Adrenal gland (tissue), 12 donors: Measurements from ENCODE around the gene MCHR1. TPM values are rescaled to one million over a fixed set of nuclear protein-coding genes. Genes with fewer than 3 reads are reported as not detected.

Experiments used
- DNase-seq, 7 donors: peaks; one replicate each; pipeline ENCODE4 v3.0.0-alpha.2; 2019 to 2020
- H3K27ac ChIP-seq, 5 donors: fragments of 200-600 bp; sonication (generic) in 4 of 5; 1 replicate in 3 of 5; 2 replicates in 2 of 5; pipeline versions ENCODE4 v1.5.1 to v1.8.0; 2016 to 2020; ENCODE audit warnings: mild to moderate bottlenecking in 1 of 5
- H3K27me3 ChIP-seq: fragments of 200-600 bp; 2 replicates; pipeline ENCODE4 v1.8.0; 2021
- H3K36me3 ChIP-seq, 2 donors: fragments of 200-600 bp; replicated peaks in 1 of 2; 1 replicate in 1 of 2; 2 replicates in 1 of 2; pipeline versions ENCODE4 v1.5.1 to v1.8.0; 2018 to 2022
- H3K4me1 ChIP-seq, 2 donors: fragments of 200-600 bp; replicated peaks in 1 of 2; 1 replicate in 1 of 2; 2 replicates in 1 of 2; pipeline versions ENCODE4 v1.5.1 to v1.8.0; 2018 to 2021
- H3K4me3 ChIP-seq, 4 donors: fragments of 200-600 bp; sonication (generic) in 3 of 4; one replicate each; pipeline ENCODE4 v1.5.1; 2016 to 2018
- H3K9me3 ChIP-seq, 3 donors: fragments of 200-600 bp; sonication (generic) in 1 of 3; replicated peaks in 1 of 3; 1 replicate in 2 of 3; 2 replicates in 1 of 3; pipeline versions ENCODE4 v1.5.1 to v1.8.0; 2016 to 2021
- CTCF ChIP-seq, 6 experiments: fragments of 450-650 bp in 4 of 6; fragments of 200-600 bp in 2 of 6; sonication (generic) in 1 of 6; IDR thresholded peaks; 1 replicate in 5 of 6; 2 replicates in 1 of 6; pipeline versions ENCODE4 v1.5.1 to v1.8.0; 2016 to 2021; ENCODE audit warnings: antibody characterized with exemption in 6 of 6, mild to moderate bottlenecking in 2 of 6, moderate library complexity in 1 of 6
- POLR2A ChIP-seq, 2 donors: fragments of 450-650 bp; IDR thresholded peaks; one replicate each; pipeline ENCODE4 v1.6.1; 2017; ENCODE audit warnings: antibody characterized with exemption in 2 of 2, mild to moderate bottlenecking in 2 of 2, moderate library complexity in 1 of 2
- WGBS, 4 donors: extraction: QIAGEN DNeasy Blood & Tissue Kit in 2 of 4; methylation state at CpG; one replicate each; pipeline versions ENCODE4 v1.1.5 to v1.1.7; 2013 to 2017; 5-methylcytosine and 5-hydroxymethylcytosine counted together
- intact Hi-C, 2 donors: fragments of 100-400 bp; cut with DNase I; formaldehyde crosslinking; loops; one replicate each; pipeline versions ENCODE4 v1.14.1 to v1.15.0; 2022 to 2023
- polyA plus RNA-seq, 3 donors: library from polyadenylated mRNA; stranded (reverse); fragments of 200-250 nt in 2 of 3; fragments of 350-450 nt in 1 of 3; fragmentation: Illumina TruSeq in 1 of 3; extraction: RNeasy Lipid Tissue Mini Kit (QIAGEN cat#74804) in 1 of 3; gene quantifications; one replicate each; pipeline ENCODE4 v1.2.3, GENCODE V29; 2013 to 2014
- total RNA-seq, 9 donors: library from RNA; depleted of rRNA in 4 of 9; stranded (reverse); fragments of >200 nt in 4 of 9; fragments of 120-200 nt in 1 of 9; fragmentation: NEBNext Ultra II Directional in 1 of 9; extraction: Animal tissue kit (Norgen Biotek cat#: 25700) in 1 of 9; gene quantifications; one replicate each; pipeline versions ENCODE4 v1.1.0 to v1.2.4, GENCODE V29; 2013 to 2023
- donor health status: healthy with polysubstance abuse.
- donor health status: Bipolar disorder and iron deficiency.
- donor health status: DM: yes; HTN: yes; CAD: no.
- donor health status: DM: no; HTN: no; CAD: no.
- donor health status: DM: no; HTN: no; CAD: no.
- donor health status: DM: yes; HTN: yes; CAD: no.

MCHR1 gene
- total and polyA plus RNA-seq, 12 donors, result 0.07 to 1.7 (median 0.24) TPM; not detected in 2

GRCh38 chr22:40694411-40694810, 15.1 kb downstream of the MCHR1 start:
- Histone ChIP-seq H3K36me3 (no peaks in the 10 kb centered on the region), H3K27me3 (no peaks in the 10 kb centered on the region), H3K4me1 (peaks cover 0 to 3% of the 10 kb centered on the region in 2 donors), H3K9me3 (no peaks in the 10 kb centered on the region), H3K27ac (no peak overlapping the region), H3K4me3 (no peak overlapping the region)
- 53 to 65% (median 56%) methylated on average over 7 of the region's 7 CpGs for WGBS, 4 donors
- intact Hi-C loops, result no loop called here
- DNase-seq, result no peak
- no peak for TF ChIP-seq CTCF (IDR thresholded peaks at IDR 0.05)
- no peak for TF ChIP-seq POLR2A (IDR thresholded peaks at IDR 0.05)

- Histone ChIP-seq H3K4me1 (no peaks in the 10 kb centered on the region), H3K9me3 (no peaks in the 10 kb centered on the region), H3K36me3 (no peaks in the 10 kb centered on the region), H3K4me3 (no peak overlapping the region), H3K27me3 (no peaks in the 10 kb centered on the region), H3K27ac (no peak overlapping the region)
- TF ChIP-seq CTCF (IDR thresholded peaks at IDR 0.05), result no peak
- TF ChIP-seq POLR2A (IDR thresholded peaks at IDR 0.05), result no peak
- DNase-seq, result no peak
- intact Hi-C loops, result no loop called here
- 85 to 97% (median 93%) methylated on average over 7 of the region's 7 CpGs for WGBS, 4 donors
Measured at GRCh38 chr22:40701274-40701673, 22.0 kb downstream of the MCHR1 start.

GRCh38 chr22:40703174-40703573, 23.9 kb downstream of the MCHR1 start:
- WGBS, 4 donors, result 73 to 100% (median 97%) methylated on average over 1 of the region's 1 CpG
- Histone ChIP-seq H3K36me3 (no peaks in the 10 kb centered on the region), H3K4me1 (no peaks in the 10 kb centered on the region), H3K27ac (no peak overlapping the region), H3K4me3 (no peak overlapping the region), H3K9me3 (no peaks in the 10 kb centered on the region), H3K27me3 (no peaks in the 10 kb centered on the region)
- intact Hi-C loops, result no loop called here
- TF ChIP-seq POLR2A (IDR thresholded peaks at IDR 0.05) (no peak), CTCF (IDR thresholded peaks at IDR 0.05) (no peak)
- no peak for DNase-seq

- Histone ChIP-seq H3K27ac (no peak overlapping the region), H3K4me1 (no peaks in the 10 kb centered on the region), H3K27me3 (no peaks in the 10 kb centered on the region), H3K36me3 (no peaks in the 10 kb centered on the region), H3K4me3 (no peak overlapping the region), H3K9me3 (no peaks in the 10 kb centered on the region)
- no peak for DNase-seq
- WGBS, 4 donors, result 85 to 91% (median 87%) methylated on average over 5 of the region's 5 CpGs
- TF ChIP-seq CTCF (IDR thresholded peaks at IDR 0.05) (no peak), POLR2A (IDR thresholded peaks at IDR 0.05) (no peak)
- intact Hi-C loops, result no loop called here
Measured at GRCh38 chr22:40703736-40704135, 24.5 kb downstream of the MCHR1 start.
